Measurements from ENCODE around the gene LY9.

LY9 gene

GRCh38 chr1:160837558-160838205 lies 41.7 kb downstream of the LY9 start:
- peak; percentile 50 for DNase-seq

- no peak for DNase-seq
These were observed 42.9 kb downstream of the LY9 start for GRCh38 chr1:160838888-160839287.

GRCh38 chr1:160839746-160840145 lies 43.8 kb downstream of the LY9 start:
- no peak for DNase-seq

- no peak for DNase-seq
These were observed 45.1 kb downstream of the LY9 start for GRCh38 chr1:160841079-160841478.

GRCh38 chr1:160844447-160845232 lies 48.7 kb downstream of the LY9 start:
- DNase-seq: no peak

GRCh38 chr1:160846281-160846680 lies 50.3 kb downstream of the LY9 start:
- no peak for DNase-seq

GRCh38 chr1:160850541-160850940 lies 54.6 kb downstream of the LY9 start:
- DNase-seq: no peak

GRCh38 chr1:160850993-160851392 lies 55.0 kb downstream of the LY9 start:
- no peak for DNase-seq

GRCh38 chr1:160853014-160853413 lies 57.0 kb downstream of the LY9 start:
- DNase-seq: no peak

GRCh38 chr1:160853754-160854153 lies 57.8 kb downstream of the LY9 start:
- no peak for DNase-seq

- DNase-seq: no peak
These were observed 59.4 kb downstream of the LY9 start for GRCh38 chr1:160855181-160855981.

GRCh38 chr1:160858097-160858496 lies 62.1 kb downstream of the LY9 start:
- no peak for DNase-seq

- no peak for DNase-seq
These were observed 62.5 kb downstream of the LY9 start for GRCh38 chr1:160858507-160858906.

GRCh38 chr1:160859166-160859565 lies 63.2 kb downstream of the LY9 start:
- no peak for DNase-seq

- DNase-seq: no peak
These were observed 65.0 kb downstream of the LY9 start for GRCh38 chr1:160860840-160861505.

GRCh38 chr1:160862203-160863060 lies 66.5 kb downstream of the LY9 start, which contains the start of gene CD244:
CD244 (minus strand) TSS chr1:160862887; CDS start chr1:160862677, 210 bp downstream.
- no peak for DNase-seq

- no peak for DNase-seq
These were observed 67.2 kb downstream of the LY9 start for GRCh38 chr1:160863061-160863773.

- DNase-seq: no peak
These were observed 67.8 kb downstream of the LY9 start for GRCh38 chr1:160863774-160864131.

- DNase-seq: no peak
These were observed 68.2 kb downstream of the LY9 start for GRCh38 chr1:160864173-160864572.

- DNase-seq: no peak
These were observed 69.4 kb downstream of the LY9 start for GRCh38 chr1:160865337-160865736.

All from fibroblast of skin of back (primary cell).